ENCODE measurements around the gene SORL1-AS1.
"Not testable (repeated sequence)": the region's sequence is repeated elsewhere in the genome, so short reads cannot be mapped to it uniquely, and the experiment has no call there.

Gene SORL1-AS1

GRCh38 chr11:121414141-121414913 is 38.4 kb downstream of the SORL1-AS1 start:
- DNase-seq (ENCODE audit: low read depth): no peak
- no peak for TF ChIP-seq CTCF (IDR thresholded peaks at IDR 0.05; ENCODE audit: insufficient read depth, low read depth, low read length, missing control alignments)
- no peak overlapping the region for H3K4me3 ChIP-seq (ENCODE audit: low read length)

- no peak for TF ChIP-seq CTCF (IDR thresholded peaks at IDR 0.05; ENCODE audit: insufficient read depth, low read depth, low read length, missing control alignments)
- H3K4me3 ChIP-seq (ENCODE audit: low read length): no peak overlapping the region
- no peak for DNase-seq (ENCODE audit: low read depth)
Observed at GRCh38 chr11:121412711-121413415, 39.9 kb downstream of the SORL1-AS1 start.

GRCh38 chr11:121412000-121412587 is 40.7 kb downstream of the SORL1-AS1 start:
- no peak overlapping the region for H3K4me3 ChIP-seq (ENCODE audit: low read length)
- DNase-seq (ENCODE audit: low read depth): no peak

GRCh38 chr11:121411330-121411729 is 41.4 kb downstream of the SORL1-AS1 start:
- not testable (repeated sequence) for DNase-seq (ENCODE audit: low read depth); H3K4me3 ChIP-seq (ENCODE audit: low read length)

More at GRCh38 chr11:121412000-121412587, 40.7 kb downstream of the SORL1-AS1 start:
- TF ChIP-seq CTCF (IDR thresholded peaks at IDR 0.05; ENCODE audit: insufficient read depth, low read depth, low read length, missing control alignments): no peak

GRCh38 chr11:121410041-121410440 is 42.7 kb downstream of the SORL1-AS1 start:
- DNase-seq (ENCODE audit: low read depth); H3K4me3 ChIP-seq (ENCODE audit: low read length): not testable (repeated sequence)

GRCh38 chr11:121408830-121409229 is 43.9 kb downstream of the SORL1-AS1 start:
- no peak overlapping the region for H3K4me3 ChIP-seq (ENCODE audit: low read length)
- DNase-seq (ENCODE audit: low read depth): no peak
- no peak for TF ChIP-seq CTCF (IDR thresholded peaks at IDR 0.05; ENCODE audit: insufficient read depth, low read depth, low read length, missing control alignments)

- no peak for DNase-seq (ENCODE audit: low read depth)
- no peak overlapping the region for H3K4me3 ChIP-seq (ENCODE audit: low read length)
- TF ChIP-seq CTCF (IDR thresholded peaks at IDR 0.05; ENCODE audit: insufficient read depth, low read depth, low read length, missing control alignments): no peak
Observed at GRCh38 chr11:121406291-121406690, 46.5 kb downstream of the SORL1-AS1 start.

Measured in epithelial cell of esophagus (primary cell).